GM12878 (cell line): ENCODE measurements around the gene XPC. TPM values are rescaled to one million over a fixed set of nuclear protein-coding genes. Genes with fewer than 3 reads are reported as not detected.

Experiments used
- ATAC-seq: fragments of 200-7000 bp; cut with Tn5 transposase; 3 replicates; pipeline ENCODE4 v1.9.1; 2020; ENCODE audit warnings: mild to moderate bottlenecking, moderate library complexity
- BruUV-seq: library from RNA; stranded (reverse); fragments of 400-500 nt; replicated peaks from 2 replicates; lab custom pipeline; 2021; lab: Mats Ljungman, UMichigan
- CTCF ChIA-PET: fragments of 300-600 bp; sonication (Branson Sonifier 250); formaldehyde crosslinking; extraction: SDS; loops from one replicate; lab custom pipeline; 2021; ENCODE audit warnings: inconsistent platforms; lab: Yijun Ruan, JAX
- POLR2A ChIA-PET: fragments of 350-600 bp; formaldehyde crosslinking; extraction: SDS; loops from one replicate; lab custom pipeline; 2021; ENCODE audit warnings: inconsistent platforms; lab: Charles Lee
- RAD21 ChIA-PET: fragments of 300-600 bp; sonication (Branson Sonifier 250); formaldehyde crosslinking; loops from one replicate; lab custom pipeline; 2023; ENCODE audit warnings: antibody characterized with exemption; ENCODE audit not compliant: unreplicated experiment; lab: Charles Lee
- SMC1A ChIA-PET: fragments of 300-600 bp; sonication (Branson Sonifier 250); formaldehyde crosslinking; loops from one replicate; lab custom pipeline; 2023; ENCODE audit not compliant: unreplicated experiment, uncharacterized antibody; lab: Charles Lee
- DNase-seq: peaks from one replicate; pipeline ENCODE4 v3.0.0-alpha.2; 2011; ENCODE audit warnings: low read depth, low spot score
- FAIRE-seq: peaks from 3 replicates; lab custom pipeline; 2011; peaks lifted over from hg19 to GRCh38; lab: Jason Lieb, UNC
- H2AFZ ChIP-seq: 2 replicates; pipeline ENCODE4 v1.6.0; 2011; ENCODE audit warnings: low read depth, low read length, control low read depth; ENCODE audit not compliant: control insufficient read depth
- H3K27ac ChIP-seq: 2 replicates; pipeline ENCODE4 v1.5.1; 2011; ENCODE audit warnings: control low read depth; ENCODE audit not compliant: control insufficient read depth, insufficient read depth
- H3K27me3 ChIP-seq, 2 experiments: replicated peaks in 1 of 2; 2 replicates each; pipeline versions ENCODE4 v1.6.0 to v1.6.1; 2011; ENCODE audit warnings: low read length in 1 of 2; ENCODE audit not compliant: control insufficient read depth in 2 of 2, insufficient read depth in 2 of 2
- H3K36me3 ChIP-seq, 2 experiments: 2 replicates each; pipeline ENCODE4 v1.5.1; 2011; ENCODE audit warnings: low read length in 1 of 2; ENCODE audit not compliant: control insufficient read depth in 2 of 2, insufficient read depth in 2 of 2
- H3K4me1 ChIP-seq: 2 replicates; pipeline ENCODE4 v1.6.1; 2011; ENCODE audit warnings: mild to moderate bottlenecking, low read length, moderate library complexity, mixed read lengths; ENCODE audit not compliant: control insufficient read depth, insufficient read depth
- H3K4me2 ChIP-seq: 2 replicates; pipeline ENCODE4 v1.6.0; 2011; ENCODE audit warnings: control low read depth; ENCODE audit not compliant: control insufficient read depth, insufficient read depth
- H3K4me3 ChIP-seq: fragments of 200-600 bp; sonication (generic); 2 replicates; pipeline ENCODE4 v1.5.1; 2016
- H3K79me2 ChIP-seq: 2 replicates; pipeline ENCODE4 v1.6.0; 2011; ENCODE audit warnings: low read length; ENCODE audit not compliant: control insufficient read depth, insufficient read depth
- H3K9ac ChIP-seq: 2 replicates; pipeline ENCODE4 v1.8.0; 2011; ENCODE audit warnings: low read length, control low read depth, mixed read lengths; ENCODE audit not compliant: control insufficient read depth, insufficient read depth
- H3K9me3 ChIP-seq: replicated peaks from 3 replicates; pipeline ENCODE4 v1.5.1; 2011; ENCODE audit warnings: mild to moderate bottlenecking, low read length; ENCODE audit not compliant: control insufficient read depth, insufficient read depth
- H4K20me1 ChIP-seq: 2 replicates; pipeline ENCODE4 v1.6.0; 2011; ENCODE audit not compliant: control insufficient read depth, insufficient read depth
- ESRRA ChIP-seq: IDR thresholded peaks from 2 replicates; pipeline ENCODE4 v1.6.1; 2012; ENCODE audit warnings: mild to moderate bottlenecking, low read length, improper control_type of control experiment
- HDGF ChIP-seq: fragments of 450-650 bp; IDR thresholded peaks from 2 replicates; pipeline ENCODE4 v1.6.1; 2016; ENCODE audit warnings: antibody characterized with exemption
- MTA2 ChIP-seq: fragments of 450-650 bp; IDR thresholded peaks from 2 replicates; pipeline ENCODE4 v1.6.1; 2016; ENCODE audit warnings: low read depth, mild to moderate bottlenecking, moderate library complexity
- POLR2AphosphoS2 ChIP-seq: IDR thresholded peaks from 2 replicates; pipeline ENCODE4 v1.6.1; 2011; ENCODE audit warnings: low read depth, mild to moderate bottlenecking, low read length, improper control_type of control experiment, moderate library complexity
- RFX5 ChIP-seq: IDR thresholded peaks from 2 replicates; pipeline ENCODE4 v1.6.1; 2011; ENCODE audit warnings: low read depth, low read length, improper control_type of control experiment
- SIX5 ChIP-seq: IDR thresholded peaks from 2 replicates; pipeline ENCODE4 v1.6.1; 2011; ENCODE audit warnings: mild to moderate bottlenecking, low read depth, low read length, moderate library complexity; ENCODE audit not compliant: severe bottlenecking
- TAF1 ChIP-seq: IDR thresholded peaks from 2 replicates; pipeline ENCODE4 v1.6.1; 2011; ENCODE audit warnings: mild to moderate bottlenecking, low read depth, low read length, borderline replicate concordance
- TCF3 ChIP-seq: IDR thresholded peaks from 2 replicates; pipeline ENCODE4 v1.6.1; 2012; ENCODE audit warnings: low read depth, mild to moderate bottlenecking, low read length, borderline replicate concordance; ENCODE audit not compliant: insufficient read depth
- TCF7 ChIP-seq: IDR thresholded peaks from 2 replicates; pipeline ENCODE4 v1.6.1; 2014; ENCODE audit warnings: antibody characterized with exemption, borderline replicate concordance
- ZNF622 ChIP-seq: fragments of 450-650 bp; IDR thresholded peaks from 2 replicates; pipeline ENCODE4 v1.6.1; 2017; ENCODE audit warnings: mild to moderate bottlenecking, inconsistent platforms
- WGBS: methylation state at CpG from one replicate; pipeline ENCODE4 v1.1.6; 2016; ENCODE audit warnings: low lambda C conversion rate; ENCODE audit not compliant: insufficient replicate concordance, insufficient coverage; ENCODE audit errors: missing lambda C conversion rate; 5-methylcytosine and 5-hydroxymethylcytosine counted together
- in situ Hi-C: fragments of 300-500 bp; cut with MboI; formaldehyde crosslinking; loops from 9 replicates; pipeline ENCODE4 v1.14.3; 2018; ENCODE audit warnings: mixed read lengths
- intact Hi-C: fragments of 100-400 bp; cut with micrococcal nuclease; formaldehyde crosslinking; loops from one replicate; pipeline ENCODE4 v1.14.2; 2022; ENCODE audit not compliant: unreplicated experiment
- polyA plus RNA-seq, 11 experiments: library from polyadenylated mRNA; depleted of rRNA in 4 of 11; unstranded in 6 of 11; stranded (reverse) in 5 of 11; fragments of >200 nt; fragmentation: Nextera tagmentation in 4 of 11; fragmentation: Illumina TruSeq in 1 of 11; extraction: Ambion mirVana in 4 of 11; extraction: Trizol in 1 of 11; gene quantifications; 1 replicate in 1 of 11; 2 replicates in 10 of 11; pipeline versions ENCODE4 v1.2.1 to v1.2.3, GENCODE V29; 2011 to 2016; ENCODE audit warnings: inconsistent platforms in 2 of 11, missing spikeins in 2 of 11, low read depth in 1 of 11
- total RNA-seq, 4 experiments: library from RNA; depleted of rRNA in 3 of 4; stranded (reverse); fragments of >200 nt in 3 of 4; fragmentation: Illumina TruSeq in 1 of 4; extraction: Trizol in 1 of 4; gene quantifications; 2 replicates each; pipeline versions ENCODE4 v1.2.1 to v1.2.3, GENCODE V29; 2013 to 2021
- TF ChIP-seq, protein P1 (sequence below): fragments of 450-650 bp; conservative IDR thresholded peaks from 2 replicates; pipeline ENCODE4 v1.6.1; 2017; ENCODE audit warnings: mild to moderate bottlenecking, moderate library complexity
- TF ChIP-seq, protein P2 (sequence below): fragments of 450-650 bp; IDR thresholded peaks from 2 replicates; pipeline ENCODE4 v1.6.1; 2017; ENCODE audit warnings: mild to moderate bottlenecking, moderate library complexity
- TF ChIP-seq, protein P3 (sequence below): fragments of 450-650 bp; IDR thresholded peaks from 2 replicates; pipeline ENCODE4 v1.6.1; 2016; ENCODE audit warnings: mild to moderate bottlenecking

Gene XPC
- total and polyA plus RNA-seq, 10 of the 15 experiments (the other 5 are each of a cell fraction or from before 2014, with no cell fraction given) = 4.0 to 48.3 (median 29.8) TPM

DNA sequence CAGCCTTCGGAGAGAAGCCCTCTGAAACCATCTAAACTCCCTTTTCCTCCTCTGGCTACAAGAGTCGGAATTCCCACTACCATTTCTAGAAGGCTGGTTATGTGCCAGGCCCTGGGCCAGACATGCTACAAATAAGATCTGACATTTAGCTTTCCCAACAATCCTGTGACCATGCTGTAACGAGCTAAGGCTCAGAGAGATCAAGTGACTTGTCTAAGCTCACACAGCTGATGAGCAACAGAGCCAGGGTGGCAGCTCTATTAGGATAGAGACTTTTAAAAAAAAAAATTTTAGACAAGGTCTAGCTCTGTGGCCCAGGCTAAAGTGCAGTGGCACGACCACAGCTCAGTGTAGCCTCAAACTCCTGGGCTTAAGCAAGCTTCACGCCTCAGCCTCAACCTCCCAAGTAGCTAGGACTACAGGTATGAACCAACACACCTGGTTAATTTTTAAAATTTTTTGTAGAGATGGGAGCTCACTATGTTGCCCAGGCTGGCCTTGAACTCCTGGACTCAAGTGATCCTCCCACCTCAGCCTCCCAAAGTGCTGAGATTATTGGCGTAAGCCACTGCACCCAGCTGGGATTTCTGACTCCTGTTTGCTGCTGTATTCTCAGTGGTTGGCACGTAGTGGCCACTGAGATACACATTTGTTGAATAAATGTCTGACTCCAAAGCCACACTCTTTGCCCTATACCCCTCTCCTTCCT, 34.8 kb upstream of the XPC start (continued):
- no peak for TF ChIP-seq TCF3
- no peak for TF ChIP-seq ESRRA
- no peak for TF ChIP-seq POLR2AphosphoS2
- no peak for TF ChIP-seq RFX5
- TF ChIP-seq, protein P1, sequence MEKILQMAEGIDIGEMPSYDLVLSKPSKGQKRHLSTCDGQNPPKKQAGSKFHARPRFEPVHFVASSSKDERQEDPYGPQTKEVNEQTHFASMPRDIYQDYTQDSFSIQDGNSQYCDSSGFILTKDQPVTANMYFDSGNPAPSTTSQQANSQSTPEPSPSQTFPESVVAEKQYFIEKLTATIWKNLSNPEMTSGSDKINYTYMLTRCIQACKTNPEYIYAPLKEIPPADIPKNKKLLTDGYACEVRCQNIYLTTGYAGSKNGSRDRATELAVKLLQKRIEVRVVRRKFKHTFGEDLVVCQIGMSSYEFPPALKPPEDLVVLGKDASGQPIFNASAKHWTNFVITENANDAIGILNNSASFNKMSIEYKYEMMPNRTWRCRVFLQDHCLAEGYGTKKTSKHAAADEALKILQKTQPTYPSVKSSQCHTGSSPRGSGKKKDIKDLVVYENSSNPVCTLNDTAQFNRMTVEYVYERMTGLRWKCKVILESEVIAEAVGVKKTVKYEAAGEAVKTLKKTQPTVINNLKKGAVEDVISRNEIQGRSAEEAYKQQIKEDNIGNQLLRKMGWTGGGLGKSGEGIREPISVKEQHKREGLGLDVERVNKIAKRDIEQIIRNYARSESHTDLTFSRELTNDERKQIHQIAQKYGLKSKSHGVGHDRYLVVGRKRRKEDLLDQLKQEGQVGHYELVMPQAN = no peak
- TF ChIP-seq HDGF = no peak

DNA sequence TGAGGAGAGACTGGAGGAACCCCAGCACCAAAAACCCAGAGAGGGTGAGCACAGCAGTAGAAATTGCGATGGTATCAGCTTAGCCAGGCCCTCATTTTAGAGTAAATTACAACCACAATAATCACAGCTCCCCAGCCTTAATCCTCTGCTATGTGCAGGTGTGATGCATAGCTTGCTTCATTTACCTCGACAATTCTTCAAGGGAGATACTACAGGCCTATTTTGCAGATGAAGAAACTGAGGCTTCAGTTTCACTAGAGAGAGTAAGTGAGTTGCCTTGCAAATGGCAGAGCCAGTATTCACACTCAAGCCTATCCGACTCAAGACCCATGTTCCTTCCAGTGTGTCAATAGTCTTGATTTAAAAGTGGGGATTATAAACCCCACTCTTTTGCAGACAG, 33.6 kb upstream of the XPC start:
- 38% methylated on average over 3 of the region's 3 CpGs for WGBS
- BruUV-seq = no TSS peak
- no peak overlapping the region for H2AFZ ChIP-seq
- H3K36me3 ChIP-seq = no peaks in the 10 kb centered on the region
- intact Hi-C loops = no loop called here
- no peaks in the 10 kb centered on the region for H3K27me3 ChIP-seq
- no peaks in the 10 kb centered on the region for H4K20me1 ChIP-seq
- POLR2A ChIA-PET = no interaction called here
- H3K4me2 ChIP-seq = no peak overlapping the region
- H3K9ac ChIP-seq = no peak overlapping the region
- FAIRE-seq (no peak), ATAC-seq (no peak), DNase-seq (no peak)
- in situ Hi-C loops = no loop called here
- no peaks in the 10 kb centered on the region for H3K79me2 ChIP-seq
- SMC1A ChIA-PET = interaction anchor here (1.7 to 2.3 kb wide), 2 partner anchors 9 to 11 kb away, joined by 4 to 12 read pairs; no protein-coding TSS in a partner anchor
- no peak overlapping the region for H3K27ac ChIP-seq
- H3K4me1 ChIP-seq = no peaks in the 10 kb centered on the region
- CTCF ChIA-PET = interaction anchor here (0.7 to 3.1 kb wide), 4 partner anchors 9 to 249 kb away, joined by 3 to 32 read pairs (median 3); no protein-coding TSS in a partner anchor
- H3K4me3 ChIP-seq = no peak overlapping the region
- H3K9me3 ChIP-seq = no peaks in the 10 kb centered on the region
- RAD21 ChIA-PET = no interaction called here
- no peak for TF ChIP-seq ZNF622
- TF ChIP-seq TCF7 = no peak
- no peak for TF ChIP-seq SIX5
- TF ChIP-seq, protein P2, sequence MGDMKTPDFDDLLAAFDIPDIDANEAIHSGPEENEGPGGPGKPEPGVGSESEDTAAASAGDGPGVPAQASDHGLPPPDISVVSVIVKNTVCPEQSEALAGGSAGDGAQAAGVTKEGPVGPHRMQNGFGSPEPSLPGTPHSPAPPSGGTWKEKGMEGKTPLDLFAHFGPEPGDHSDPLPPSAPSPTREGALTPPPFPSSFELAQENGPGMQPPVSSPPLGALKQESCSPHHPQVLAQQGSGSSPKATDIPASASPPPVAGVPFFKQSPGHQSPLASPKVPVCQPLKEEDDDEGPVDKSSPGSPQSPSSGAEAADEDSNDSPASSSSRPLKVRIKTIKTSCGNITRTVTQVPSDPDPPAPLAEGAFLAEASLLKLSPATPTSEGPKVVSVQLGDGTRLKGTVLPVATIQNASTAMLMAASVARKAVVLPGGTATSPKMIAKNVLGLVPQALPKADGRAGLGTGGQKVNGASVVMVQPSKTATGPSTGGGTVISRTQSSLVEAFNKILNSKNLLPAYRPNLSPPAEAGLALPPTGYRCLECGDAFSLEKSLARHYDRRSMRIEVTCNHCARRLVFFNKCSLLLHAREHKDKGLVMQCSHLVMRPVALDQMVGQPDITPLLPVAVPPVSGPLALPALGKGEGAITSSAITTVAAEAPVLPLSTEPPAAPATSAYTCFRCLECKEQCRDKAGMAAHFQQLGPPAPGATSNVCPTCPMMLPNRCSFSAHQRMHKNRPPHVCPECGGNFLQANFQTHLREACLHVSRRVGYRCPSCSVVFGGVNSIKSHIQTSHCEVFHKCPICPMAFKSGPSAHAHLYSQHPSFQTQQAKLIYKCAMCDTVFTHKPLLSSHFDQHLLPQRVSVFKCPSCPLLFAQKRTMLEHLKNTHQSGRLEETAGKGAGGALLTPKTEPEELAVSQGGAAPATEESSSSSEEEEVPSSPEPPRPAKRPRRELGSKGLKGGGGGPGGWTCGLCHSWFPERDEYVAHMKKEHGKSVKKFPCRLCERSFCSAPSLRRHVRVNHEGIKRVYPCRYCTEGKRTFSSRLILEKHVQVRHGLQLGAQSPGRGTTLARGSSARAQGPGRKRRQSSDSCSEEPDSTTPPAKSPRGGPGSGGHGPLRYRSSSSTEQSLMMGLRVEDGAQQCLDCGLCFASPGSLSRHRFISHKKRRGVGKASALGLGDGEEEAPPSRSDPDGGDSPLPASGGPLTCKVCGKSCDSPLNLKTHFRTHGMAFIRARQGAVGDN = no peak
- no peak for TF ChIP-seq MTA2
- TF ChIP-seq, protein P3, sequence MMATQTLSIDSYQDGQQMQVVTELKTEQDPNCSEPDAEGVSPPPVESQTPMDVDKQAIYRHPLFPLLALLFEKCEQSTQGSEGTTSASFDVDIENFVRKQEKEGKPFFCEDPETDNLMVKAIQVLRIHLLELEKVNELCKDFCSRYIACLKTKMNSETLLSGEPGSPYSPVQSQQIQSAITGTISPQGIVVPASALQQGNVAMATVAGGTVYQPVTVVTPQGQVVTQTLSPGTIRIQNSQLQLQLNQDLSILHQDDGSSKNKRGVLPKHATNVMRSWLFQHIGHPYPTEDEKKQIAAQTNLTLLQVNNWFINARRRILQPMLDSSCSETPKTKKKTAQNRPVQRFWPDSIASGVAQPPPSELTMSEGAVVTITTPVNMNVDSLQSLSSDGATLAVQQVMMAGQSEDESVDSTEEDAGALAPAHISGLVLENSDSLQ = no peak
- TF ChIP-seq TAF1 = no peak
